H1 (cell line): ENCODE measurements around the gene PRSS36. TPM values are rescaled to one million over a fixed set of nuclear protein-coding genes. Genes with fewer than 3 reads are reported as not detected.

Experiments
- CTCF ChIA-PET: fragments of 300-600 bp; sonication (Branson Sonifier 250); formaldehyde crosslinking; loops from one replicate; lab custom pipeline; 2021; ENCODE audit not compliant: partially characterized antibody; lab: Charles Lee
- POLR2A ChIA-PET: fragments of 300-600 bp; sonication (Branson Sonifier 250); formaldehyde crosslinking; loops from one replicate; lab custom pipeline; 2021; ENCODE audit warnings: inconsistent platforms; ENCODE audit not compliant: partially characterized antibody; lab: Charles Lee
- DNase-seq, 2 experiments: peaks; one replicate each; pipeline versions ENCODE4 v3.0.0 to v3.0.0-alpha.2; 2010 to 2022; ENCODE audit warnings: low spot score in 2 of 2, low read depth in 1 of 2, mixed read lengths in 1 of 2
- FAIRE-seq: peaks from 2 replicates; lab custom pipeline; 2011; peaks lifted over from hg19 to GRCh38; lab: Jason Lieb, UNC
- H2AFZ ChIP-seq: 2 replicates; pipeline ENCODE4 v1.8.1; 2012; ENCODE audit warnings: low read length, inconsistent platforms
- H2AK5ac ChIP-seq: 2 replicates; pipeline ENCODE4 v1.6.1; 2013; ENCODE audit warnings: low read depth, low read length
- H2BK120ac ChIP-seq: replicated peaks from 2 replicates; pipeline ENCODE3; 2013; ENCODE audit warnings: low read depth, low read length, inconsistent platforms
- H2BK12ac ChIP-seq: 2 replicates; pipeline ENCODE4 v1.6.1; 2013; ENCODE audit warnings: low read depth, low read length
- H2BK15ac ChIP-seq: 2 replicates; pipeline ENCODE4 v1.6.1; 2013; ENCODE audit warnings: low read length
- H2BK20ac ChIP-seq: 2 replicates; pipeline ENCODE4 v1.6.1; 2013; ENCODE audit warnings: low read length
- H2BK5ac ChIP-seq: 2 replicates; pipeline ENCODE4 v1.6.1; 2013; ENCODE audit warnings: low read depth, low read length
- H3K14ac ChIP-seq: 2 replicates; pipeline ENCODE4 v1.6.1; 2013; ENCODE audit warnings: inconsistent platforms; ENCODE audit not compliant: insufficient read length
- H3K18ac ChIP-seq: 2 replicates; pipeline ENCODE4 v1.6.1; 2013; ENCODE audit warnings: low read length; ENCODE audit errors: extremely low read depth
- H3K23ac ChIP-seq: 2 replicates; pipeline ENCODE4 v1.6.1; 2013; ENCODE audit warnings: inconsistent platforms; ENCODE audit not compliant: insufficient read length
- H3K23me2 ChIP-seq: 2 replicates; pipeline ENCODE4 v1.6.1; 2013; ENCODE audit warnings: low read depth, low read length
- H3K27ac ChIP-seq: 2 replicates; pipeline ENCODE4 v1.6.1; 2011; ENCODE audit warnings: low read depth, low read length, inconsistent platforms
- H3K27me3 ChIP-seq, 4 experiments: replicated peaks in 1 of 4; 1 replicate in 1 of 4; 2 replicates in 3 of 4; pipeline versions ENCODE4 v1.6.1 to v1.8.1; 2011 to 2013; ENCODE audit warnings: low read length in 3 of 4, mild to moderate bottlenecking in 3 of 4, inconsistent platforms in 2 of 4, mixed read lengths in 2 of 4, moderate library complexity in 1 of 4; ENCODE audit not compliant: control insufficient read depth in 3 of 4, insufficient read depth in 3 of 4; ENCODE audit errors: extremely low read depth in 1 of 4
- H3K36me3 ChIP-seq, 4 experiments: 2 replicates each; pipeline versions ENCODE4 v1.6.1 to v1.8.1; 2011 to 2013; ENCODE audit warnings: mild to moderate bottlenecking in 4 of 4, low read length in 3 of 4, moderate library complexity in 2 of 4, control low read depth in 1 of 4, inconsistent platforms in 1 of 4; ENCODE audit not compliant: insufficient read depth in 4 of 4, control insufficient read depth in 2 of 4
- H3K4ac ChIP-seq: replicated peaks from 2 replicates; pipeline ENCODE3; 2013; ENCODE audit warnings: low read length, low read depth, mixed read lengths, inconsistent platforms; ENCODE audit not compliant: insufficient read length
- H3K4me1 ChIP-seq, 4 experiments: replicated peaks in 1 of 4; 1 replicate in 1 of 4; 2 replicates in 3 of 4; pipeline versions ENCODE4 v1.6.1 to v1.8.1; 2011 to 2013; ENCODE audit warnings: low read length in 3 of 4, inconsistent platforms in 2 of 4, mixed read lengths in 1 of 4; ENCODE audit not compliant: insufficient read depth in 4 of 4, control insufficient read depth in 3 of 4
- H3K4me2 ChIP-seq, 2 experiments: 2 replicates each; pipeline versions ENCODE4 v1.6.1 to v1.8.1; 2011 to 2013; ENCODE audit warnings: low read depth in 2 of 2, low read length in 2 of 2, control low read depth in 1 of 2, inconsistent platforms in 1 of 2, mild to moderate bottlenecking in 1 of 2; ENCODE audit not compliant: insufficient read depth in 1 of 2
- H3K4me3 ChIP-seq, 4 experiments: fragments of 200-600, 300-600 bp in 1 of 4; sonication (generic), shearing (Covaris generic), sonication (Bioruptor Twin) in 1 of 4; 2 replicates each; pipeline versions ENCODE4 v1.5.1 to v1.8.1; 2011 to 2016; ENCODE audit warnings: low read length in 4 of 4, low read depth in 3 of 4, control low read depth in 2 of 4, inconsistent platforms in 2 of 4, mild to moderate bottlenecking in 2 of 4, mixed read lengths in 1 of 4, moderate library complexity in 1 of 4; ENCODE audit not compliant: insufficient read depth in 2 of 4; ENCODE audit errors: extremely low read depth in 1 of 4
- H3K56ac ChIP-seq: replicated peaks from 2 replicates; pipeline ENCODE3; 2013; ENCODE audit warnings: low read depth, mild to moderate bottlenecking, mixed read lengths, low read length, inconsistent platforms; ENCODE audit not compliant: insufficient read length
- H3K79me1 ChIP-seq: 2 replicates; pipeline ENCODE4 v1.6.1; 2013; ENCODE audit warnings: low read depth, low read length, control low read depth
- H3K79me2 ChIP-seq, 2 experiments: 2 replicates each; pipeline versions ENCODE4 v1.6.1 to v1.8.1; 2012 to 2013; ENCODE audit warnings: low read length in 2 of 2, mild to moderate bottlenecking in 2 of 2, inconsistent platforms in 1 of 2; ENCODE audit not compliant: insufficient read depth in 2 of 2, control insufficient read depth in 1 of 2
- H3K9ac ChIP-seq, 4 experiments: replicated peaks in 1 of 4; 1 replicate in 1 of 4; 2 replicates in 3 of 4; pipeline versions ENCODE4 v1.6.1 to v1.8.1; 2011 to 2013; ENCODE audit warnings: low read depth in 3 of 4, low read length in 3 of 4, control low read depth in 2 of 4, mild to moderate bottlenecking in 2 of 4, moderate library complexity in 2 of 4, inconsistent platforms in 1 of 4; ENCODE audit errors: extremely low read depth in 1 of 4
- H3K9me3 ChIP-seq, 2 experiments: 2 replicates each; pipeline versions ENCODE4 v1.6.1 to v1.8.1; 2012 to 2013; ENCODE audit warnings: mild to moderate bottlenecking in 2 of 2, moderate library complexity in 2 of 2, control low read depth in 1 of 2, inconsistent platforms in 1 of 2, low read depth in 1 of 2, low read length in 1 of 2, mixed read lengths in 1 of 2; ENCODE audit not compliant: insufficient read depth in 2 of 2
- H4K20me1 ChIP-seq, 2 experiments: replicated peaks in 1 of 2; 2 replicates each; pipeline versions ENCODE3 to v1.8.1; 2011 to 2013; ENCODE audit warnings: inconsistent platforms in 2 of 2, low read length in 2 of 2, mild to moderate bottlenecking in 1 of 2; ENCODE audit not compliant: insufficient read depth in 2 of 2, control insufficient read depth in 1 of 2
- H4K5ac ChIP-seq: 2 replicates; pipeline ENCODE4 v1.6.1; 2013; ENCODE audit warnings: low read length, low read depth, mixed read lengths, inconsistent platforms; ENCODE audit not compliant: insufficient read length
- H4K8ac ChIP-seq: 2 replicates; pipeline ENCODE4 v1.8.0; 2013; ENCODE audit warnings: mild to moderate bottlenecking, moderate library complexity, low read length, inconsistent platforms; ENCODE audit not compliant: insufficient read depth; ENCODE audit errors: extremely low read depth
- H4K91ac ChIP-seq: replicated peaks from 2 replicates; pipeline ENCODE3; 2013; ENCODE audit warnings: low read length, mixed read lengths, inconsistent platforms; ENCODE audit not compliant: insufficient read length
- ATF3 ChIP-seq: IDR thresholded peaks from 2 replicates; pipeline ENCODE4 v1.6.1; 2011; ENCODE audit warnings: low read depth, mild to moderate bottlenecking, low read length; ENCODE audit not compliant: insufficient read depth
- BRCA1 ChIP-seq: IDR thresholded peaks from 2 replicates; pipeline ENCODE4 v1.6.1; 2012; ENCODE audit warnings: low read depth, low read length, improper control_type of control experiment
- CBX5 ChIP-seq: fragments of 300-800, 300-1000 bp; sonication (generic); IDR thresholded peaks from 2 replicates; pipeline ENCODE4 v1.7.1; 2016; ENCODE audit warnings: antibody characterized with exemption, low read length, low read depth
- CEBPB ChIP-seq: IDR thresholded peaks from 2 replicates; pipeline ENCODE4 v1.6.1; 2012; ENCODE audit warnings: low read depth, low read length
- EP300 ChIP-seq, 2 experiments: IDR thresholded peaks; 1 replicate in 1 of 2; 2 replicates in 1 of 2; pipeline ENCODE4 v1.6.1; 2011 to 2012; ENCODE audit warnings: low read depth in 2 of 2, low read length in 2 of 2, mild to moderate bottlenecking in 2 of 2, borderline replicate concordance in 1 of 2, inconsistent platforms in 1 of 2, moderate library complexity in 1 of 2
- GTF2F1 ChIP-seq: IDR thresholded peaks from 2 replicates; pipeline ENCODE4 v1.6.1; 2012; ENCODE audit warnings: low read depth, low read length, improper control_type of control experiment, borderline replicate concordance
- HDAC2 ChIP-seq, 2 experiments: fragments of 300-600 bp in 1 of 2; sonication (generic) in 1 of 2; IDR thresholded peaks; 2 replicates each; pipeline ENCODE4 v1.6.1; 2011 to 2012; ENCODE audit warnings: low read depth in 2 of 2, low read length in 2 of 2, mild to moderate bottlenecking in 2 of 2, moderate library complexity in 2 of 2, borderline replicate concordance in 1 of 2, inconsistent platforms in 1 of 2
- PHF8 ChIP-seq: fragments of 200-600 bp; sonication (generic); conservative IDR thresholded peaks from 2 replicates; pipeline ENCODE4 v1.7.1; 2012; ENCODE audit warnings: low read depth, mild to moderate bottlenecking, inconsistent platforms, low read length, moderate library complexity
- POLR2A ChIP-seq, 2 experiments: IDR thresholded peaks; 1 replicate in 1 of 2; 2 replicates in 1 of 2; pipeline ENCODE4 v1.6.1; 2011; ENCODE audit warnings: low read depth in 2 of 2, low read length in 2 of 2, mild to moderate bottlenecking in 2 of 2; ENCODE audit errors: control extremely low read depth in 1 of 2
- RBBP5 ChIP-seq: IDR thresholded peaks from 2 replicates; pipeline ENCODE4 v1.7.1; 2012; ENCODE audit warnings: low read depth, mild to moderate bottlenecking, inconsistent platforms, low read length, moderate library complexity, borderline replicate concordance
- SIRT6 ChIP-seq: IDR thresholded peaks from one replicate; pipeline ENCODE4 v1.7.1; 2012; ENCODE audit warnings: low read length, inconsistent platforms
- SP4 ChIP-seq: IDR thresholded peaks from 2 replicates; pipeline ENCODE4 v1.6.1; 2012; ENCODE audit warnings: low read length, inconsistent platforms
- TCF12 ChIP-seq: IDR thresholded peaks from 2 replicates; pipeline ENCODE4 v1.6.1; 2011; ENCODE audit warnings: low read depth, mild to moderate bottlenecking, low read length
- ZNF274 ChIP-seq: IDR thresholded peaks from 2 replicates; pipeline ENCODE4 v1.7.0; 2012; ENCODE audit warnings: low read length, borderline replicate concordance; ENCODE audit errors: extremely low read depth
- whole genome bisulfite sequencing, 2 experiments: shearing (Covaris generic) in 1 of 2; methylation state at CpG; one replicate each; pipeline versions ENCODE4 v1.1.6 to v1.1.7; 2013 to 2015; ENCODE audit warnings: low lambda C conversion rate in 2 of 2, mixed read lengths in 2 of 2, inconsistent platforms in 1 of 2, low coverage in 1 of 2, missing lambda C conversion rate in 1 of 2; ENCODE audit not compliant: insufficient replicate concordance in 2 of 2, insufficient coverage in 1 of 2, insufficient read length in 1 of 2; ENCODE audit errors: extremely low coverage in 1 of 2, missing lambda C conversion rate in 1 of 2; 5-methylcytosine and 5-hydroxymethylcytosine counted together
- polyA plus RNA-seq, 7 experiments: library from polyadenylated mRNA; depleted of rRNA in 3 of 7; stranded (reverse) in 5 of 7; unstranded in 2 of 7; fragments of >200 nt in 5 of 7; fragments of 200-250 nt in 2 of 7; gene quantifications; 1 replicate in 5 of 7; 2 replicates in 1 of 7; 4 replicates in 1 of 7; pipeline versions ENCODE4 v1.2.1 to v1.2.3, GENCODE V29; 2011 to 2013; ENCODE audit warnings: missing spikeins in 2 of 7, mixed read lengths in 2 of 7
- total RNA-seq: library from RNA; stranded (reverse); fragmentation: NEBNext Ultra II Directional; extraction: Animal tissue kit (Norgen Biotek cat#: 25700); gene quantifications from 2 replicates; pipeline ENCODE4 v1.2.1, GENCODE V29; 2021

Gene PRSS36
- total and polyA plus RNA-seq, 2 of the 8 experiments (the other 6 are each of a cell fraction or from before 2014, with no cell fraction given): 1.3 to 1.9 TPM

DNA sequence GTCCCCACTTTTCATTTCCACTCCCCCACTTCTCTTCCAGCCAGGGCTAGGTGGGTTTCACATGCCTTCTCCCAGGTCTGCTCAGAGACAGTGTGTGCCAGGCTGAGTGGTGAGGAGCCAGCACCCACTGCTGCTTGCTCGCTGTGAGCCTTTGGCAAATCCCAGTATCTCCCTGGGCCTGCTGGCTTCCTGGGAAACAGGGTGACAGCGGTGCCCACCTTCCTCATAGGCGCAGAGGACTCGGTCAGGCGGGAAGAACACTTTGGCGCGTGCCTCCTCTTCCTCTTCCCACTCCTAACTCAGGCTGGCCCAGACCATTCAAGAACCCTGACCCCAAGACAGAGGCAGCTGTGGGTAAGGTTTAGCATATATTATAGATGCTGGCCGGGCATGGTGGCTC lies 60.7 kb downstream of the PRSS36 start:
- no peak overlapping the region for H4K5ac ChIP-seq
- H3K4me3 ChIP-seq: no peak overlapping the region
- DNase-seq (no peak), FAIRE-seq (no peak)
- POLR2A ChIA-PET: interaction anchor here (0.8 to 1.5 kb wide), 3 partner anchors 19 to 625 kb away, joined by 3 to 4 read pairs (median 3); partner anchors contain the start of gene PRSS8
- H3K9ac ChIP-seq: no peak overlapping the region
- H2BK12ac ChIP-seq: no peak overlapping the region
- 88% methylated on average over 8 of the region's 8 CpGs; no CpG with 5 or more reads in 1 of the 2 experiments for WGBS, 2 experiments
- H2BK5ac ChIP-seq: no peak overlapping the region
- peaks cover 0 to 7% of the 10 kb centered on the region in 2 experiments; a peak in 1 of 4 replicates for H3K79me2 ChIP-seq
- H3K36me3 ChIP-seq: peaks cover 0 to 15% (median 4%) of the 10 kb centered on the region in 4 experiments; a peak in 5 of 8 replicates
- H3K23ac ChIP-seq: no peak overlapping the region
- H3K79me1 ChIP-seq: peaks cover 12% of the 10 kb centered on the region
- CTCF ChIA-PET: interaction anchor here (1.1 to 3.0 kb wide), 3 partner anchors 10 to 55 kb away, joined by 4 to 14 read pairs (median 6); no protein-coding TSS in a partner anchor
- no peak overlapping the region for H2BK15ac ChIP-seq
- H3K27ac ChIP-seq: no peak overlapping the region
- peaks cover 7% of the 10 kb centered on the region for H3K23me2 ChIP-seq
- no peak overlapping the region for H2BK20ac ChIP-seq
- H3K4me1 ChIP-seq: peaks cover 0 to 9% (median 3%) of the 10 kb centered on the region in 4 experiments; a peak in 4 of 7 replicates
- H3K4ac ChIP-seq: no peak overlapping the region
- no peaks in the 10 kb centered on the region for H3K27me3 ChIP-seq
- no peak overlapping the region for H2BK120ac ChIP-seq
- no peak overlapping the region for H4K91ac ChIP-seq
- no peak overlapping the region for H3K56ac ChIP-seq
- H2AFZ ChIP-seq: no peak overlapping the region
- H4K8ac ChIP-seq: no peak overlapping the region
- no peak overlapping the region for H3K14ac ChIP-seq
- no peak overlapping the region for H2AK5ac ChIP-seq
- no peaks in the 10 kb centered on the region for H3K9me3 ChIP-seq
- no peak overlapping the region for H3K18ac ChIP-seq
- peaks cover 8 to 28% of the 10 kb centered on the region in 2 experiments for H4K20me1 ChIP-seq
- H3K4me2 ChIP-seq: no peak overlapping the region
- no peak for TF ChIP-seq SP4
- no peak for TF ChIP-seq ATF3
- no peak for TF ChIP-seq BRCA1
- TF ChIP-seq CEBPB: no peak
- no peak for TF ChIP-seq RBBP5
- no peak for TF ChIP-seq PHF8
- TF ChIP-seq SIRT6: no peak
- TF ChIP-seq ZNF274: no peak
- TF ChIP-seq CBX5: no peak
- no peak for TF ChIP-seq POLR2A (IDR thresholded peaks at IDR 0.05; ENCODE audit: control extremely low read depth in 1 of 2, low read depth in 2 of 2, low read length in 2 of 2)
- TF ChIP-seq HDAC2 (IDR thresholded peaks at IDR 0.05; ENCODE audit: borderline replicate concordance in 1 of 2, low read depth in 2 of 2, low read length in 2 of 2): no peak
- TF ChIP-seq EP300 (IDR thresholded peaks at IDR 0.05; ENCODE audit: borderline replicate concordance in 1 of 2, low read depth in 2 of 2, low read length in 2 of 2): no peak
- TF ChIP-seq TCF12: no peak
- TF ChIP-seq GTF2F1: no peak
